Measurements from ENCODE around the gene PRADC1. TPM values are rescaled to one million over a fixed set of nuclear protein-coding genes. Genes with fewer than 3 reads are reported as not detected.

PRADC1 gene
- total RNA-seq, 1 experiment from 2014 or later: 18.6 TPM

GRCh38 chr2:73258186-73258912 lies 25.3 kb upstream of the PRADC1 start:
- BruUV-seq (replicated peaks): no TSS peak
- ChIA-PET CTCF (interaction anchor here (1.6 kb wide), 1 partner anchor 46 kb away, joined by 4 read pairs; no protein-coding TSS in a partner anchor), POLR2A (no interaction called here)
- Histone ChIP-seq H3K27ac (ENCODE audit: low read length) (no peak overlapping the region), H3K4me1 (ENCODE audit: control insufficient read depth, insufficient read depth, low read length) (no peaks in the 10 kb centered on the region), H3K4me3 (ENCODE audit: low read depth in 2 of 2, low read length in 2 of 2) (no peak overlapping the region), H3K27me3 (ENCODE audit: control insufficient read depth, insufficient read depth, low read length) (no peaks in the 10 kb centered on the region), H3K36me3 (ENCODE audit: control insufficient read depth, insufficient read depth, low read length) (no peaks in the 10 kb centered on the region), H3K9me3 (ENCODE audit: control insufficient read depth, insufficient read depth, low read depth, low read length) (no peaks in the 10 kb centered on the region)
- ATAC-seq (no peak), DNase-seq (ENCODE audit: low read depth, low spot score) (no peak)
- no peak for TF ChIP-seq TCF7L2 (IDR thresholded peaks at IDR 0.05; ENCODE audit: low read depth, low read length)
- TF ChIP-seq POLR2AphosphoS5 (IDR thresholded peaks at IDR 0.05; ENCODE audit: low read depth, low read length): no peak
- no peak for TF ChIP-seq CTCF (IDR thresholded peaks at IDR 0.05)
- TF ChIP-seq REST (IDR thresholded peaks at IDR 0.05; ENCODE audit: insufficient read depth in 1 of 2, low read depth in 2 of 2, low read length in 1 of 2): no peak
- no peak for TF ChIP-seq SIN3A (IDR thresholded peaks at IDR 0.05; ENCODE audit: borderline replicate concordance, insufficient read depth, low read depth, low read length)
- intact Hi-C loops (cut with micrococcal nuclease; ENCODE audit: unreplicated experiment) (no loop called here), in situ Hi-C loops (cut with HindIII; ENCODE audit: low pct_unique_long_range_greater_than_20kb, low sequenced_read_pairs) (no loop called here)

- ATAC-seq (no peak), DNase-seq (ENCODE audit: low read depth, low spot score) (no peak)
- no peak for TF ChIP-seq POLR2AphosphoS5 (IDR thresholded peaks at IDR 0.05; ENCODE audit: low read depth, low read length)
- no peak for TF ChIP-seq REST (IDR thresholded peaks at IDR 0.05; ENCODE audit: insufficient read depth in 1 of 2, low read depth in 2 of 2, low read length in 1 of 2)
- no peak for TF ChIP-seq TCF7L2 (IDR thresholded peaks at IDR 0.05; ENCODE audit: low read depth, low read length)
- TF ChIP-seq CTCF (IDR thresholded peaks at IDR 0.05): no peak
- H3K4me1 ChIP-seq (ENCODE audit: control insufficient read depth, insufficient read depth, low read length): no peaks in the 10 kb centered on the region
- no peak overlapping the region for H3K27ac ChIP-seq (ENCODE audit: low read length)
- POLR2A ChIA-PET: no interaction called here
- H3K36me3 ChIP-seq (ENCODE audit: control insufficient read depth, insufficient read depth, low read length): peaks cover 5% of the 10 kb centered on the region
- H3K4me3 ChIP-seq (ENCODE audit: low read depth in 2 of 2, low read length in 2 of 2): no peak overlapping the region
- in situ Hi-C loops (cut with HindIII; ENCODE audit: low pct_unique_long_range_greater_than_20kb, low sequenced_read_pairs): no loop called here
- CTCF ChIA-PET: interaction anchor here (1.6 kb wide), 1 partner anchor 45 kb away, joined by 4 read pairs; no protein-coding TSS in a partner anchor
- H3K9me3 ChIP-seq (ENCODE audit: control insufficient read depth, insufficient read depth, low read depth, low read length): no peaks in the 10 kb centered on the region
- H3K27me3 ChIP-seq (ENCODE audit: control insufficient read depth, insufficient read depth, low read length): no peaks in the 10 kb centered on the region
- BruUV-seq (replicated peaks): no TSS peak
- intact Hi-C loops (cut with micrococcal nuclease; ENCODE audit: unreplicated experiment): no loop called here
These were observed 24.5 kb upstream of the PRADC1 start for GRCh38 chr2:73257425-73258125.
